Subcutaneous adipose tissue (tissue), 4 donors: ENCODE data around the gene PKP2. TPM values are rescaled to one million over a fixed set of nuclear protein-coding genes. Genes with fewer than 3 reads are reported as not detected.

Experiments
- CTCF ChIP-seq: fragments of 450-650 bp; IDR thresholded peaks from one replicate; pipeline ENCODE4 v1.5.1; 2016; ENCODE audit warnings: low read depth, mild to moderate bottlenecking, control low read depth, antibody characterized with exemption, moderate library complexity
- total RNA-seq, 4 donors: library from RNA; depleted of rRNA; stranded (reverse); fragments of >200 nt; gene quantifications; one replicate each; pipeline ENCODE4 v1.1.0, GENCODE V29; 2016

The PKP2 gene
- total RNA-seq, 4 donors from 2014 or later = 21.7 to 75.2 (median 39.7) TPM

GRCh38 chr12:32920506-32921085 lies 24.0 kb upstream of the PKP2 start:
- no peak for TF ChIP-seq CTCF

- no peak for TF ChIP-seq CTCF
Measured at GRCh38 chr12:32918890-32919801, 22.6 kb upstream of the PKP2 start.

- no peak for TF ChIP-seq CTCF
Measured at GRCh38 chr12:32917094-32917611, 20.6 kb upstream of the PKP2 start.

- TF ChIP-seq CTCF = no peak
Measured at GRCh38 chr12:32907898-32908476, 11.4 kb upstream of the PKP2 start.

- no peak for TF ChIP-seq CTCF
Measured at GRCh38 chr12:32907166-32907565, 10.6 kb upstream of the PKP2 start.

- no peak for TF ChIP-seq CTCF
Measured at GRCh38 chr12:32906399-32907165, 10.0 kb upstream of the PKP2 start.
